Lung (tissue), 12 donors: ENCODE data around the gene CACNA1I. TPM values are rescaled to one million over a fixed set of nuclear protein-coding genes. Genes with fewer than 3 reads are reported as not detected.

ENCODE experiments used
- ATAC-seq: fragments of 200-7000 bp; cut with Tn5 transposase; one replicate; pipeline ENCODE4 v1.9.1; 2020; ENCODE audit warnings: moderate number of reproducible peaks; ENCODE audit not compliant: insufficient read depth, low FRiP score
- DNase-seq, 3 donors: peaks; one replicate each; pipeline ENCODE4 v3.0.0-alpha.2; 2013 to 2017
- H3K27ac ChIP-seq, 2 donors: one replicate each; pipeline ENCODE4 v1.5.1; 2013; ENCODE audit warnings: mild to moderate bottlenecking in 2 of 2, moderate library complexity in 2 of 2, control low read depth in 1 of 2, inconsistent platforms in 1 of 2, low read depth in 1 of 2, low read length in 1 of 2
- H3K27me3 ChIP-seq, 3 donors: one replicate each; pipeline ENCODE4 v1.5.1; 2013; ENCODE audit warnings: low read length in 2 of 3; ENCODE audit not compliant: control insufficient read depth in 3 of 3, insufficient read depth in 3 of 3
- H3K36me3 ChIP-seq, 4 donors: one replicate each; pipeline ENCODE4 v1.5.1; 2013; ENCODE audit warnings: low read length in 4 of 4, mild to moderate bottlenecking in 1 of 4, moderate library complexity in 1 of 4; ENCODE audit not compliant: control insufficient read depth in 4 of 4, insufficient read depth in 4 of 4
- H3K4me1 ChIP-seq, 5 donors: one replicate each; pipeline ENCODE4 v1.5.1; 2013; ENCODE audit warnings: low read length in 5 of 5, mild to moderate bottlenecking in 2 of 5, moderate library complexity in 1 of 5; ENCODE audit not compliant: control insufficient read depth in 5 of 5, insufficient read depth in 5 of 5
- H3K4me3 ChIP-seq: one replicate; pipeline ENCODE4 v1.5.1; 2013; ENCODE audit warnings: mild to moderate bottlenecking, control low read depth, moderate library complexity
- H3K9ac ChIP-seq, 2 donors: one replicate each; pipeline ENCODE4 v1.5.1; 2013; ENCODE audit warnings: low read length in 2 of 2, control low read depth in 1 of 2; ENCODE audit not compliant: insufficient read depth in 1 of 2
- H3K9me3 ChIP-seq, 4 donors: one replicate each; pipeline ENCODE4 v1.5.1; 2013; ENCODE audit warnings: low read length in 3 of 4, mild to moderate bottlenecking in 1 of 4, moderate library complexity in 1 of 4; ENCODE audit not compliant: control insufficient read depth in 4 of 4, insufficient read depth in 3 of 4
- CTCF ChIP-seq: IDR thresholded peaks from 2 replicates; pipeline ENCODE4 v1.5.1; 2012; ENCODE audit warnings: mild to moderate bottlenecking; ENCODE audit errors: control extremely low read depth, extremely low read depth
- WGBS, 2 donors: extraction: QIAGEN DNeasy Blood & Tissue Kit; methylation state at CpG; one replicate each; pipeline ENCODE4 v1.1.7; 2013; 5-methylcytosine and 5-hydroxymethylcytosine counted together
- polyA plus RNA-seq, 2 donors: library from polyadenylated mRNA; stranded (reverse); fragments of 200-250 nt; gene quantifications; one replicate each; pipeline ENCODE4 v1.2.1, GENCODE V29; 2013
- total RNA-seq, 2 donors: library from RNA; depleted of rRNA in 1 of 2; stranded (reverse); fragments of >200 nt in 1 of 2; gene quantifications; one replicate each; pipeline ENCODE4 v1.2.1, GENCODE V29; 2014 to 2021
- donor health status: control.
- donor health status: control.
- donor health status: Bipolar disorder and iron deficiency.
- donor health status: healthy.
- donor health status: DM: yes; HTN: yes; CAD: no.

The CACNA1I gene
- total and polyA plus RNA-seq, 4 donors: 0.07 to 0.22 (median 0.16) TPM

GRCh38 chr22:39594411-39594810 lies 23.9 kb downstream of the CACNA1I start:
- Histone ChIP-seq H3K4me1 (peaks cover 0 to 4% (median 0%) of the 10 kb centered on the region in 5 donors), H3K4me3 (no peak overlapping the region), H3K27me3 (peaks cover 3 to 20% (median 7%) of the 10 kb centered on the region in 3 donors), H3K9me3 (no peaks in the 10 kb centered on the region), H3K9ac (no peak overlapping the region), H3K36me3 (no peaks in the 10 kb centered on the region), H3K27ac (no peak overlapping the region)
- no peak for TF ChIP-seq CTCF
- WGBS, 2 donors: 44 to 48% methylated on average over 7 of the region's 7 CpGs
- no peak for ATAC-seq
- no peak for DNase-seq

- H3K36me3 ChIP-seq: no peaks in the 10 kb centered on the region
- H3K27ac ChIP-seq: no peak overlapping the region
- no peak for TF ChIP-seq CTCF
- DNase-seq (no peak), ATAC-seq (no peak)
- 75 to 80% methylated on average over 12 of the region's 12 CpGs for WGBS, 2 donors
- H3K27me3 ChIP-seq: peaks cover 3 to 20% (median 7%) of the 10 kb centered on the region in 3 donors
- no peaks in the 10 kb centered on the region for H3K9me3 ChIP-seq
- H3K4me1 ChIP-seq: peaks cover 0 to 4% (median 0%) of the 10 kb centered on the region in 5 donors
- H3K4me3 ChIP-seq: no peak overlapping the region
- H3K9ac ChIP-seq: no peak overlapping the region
Observed at GRCh38 chr22:39595622-39596172, 25.1 kb downstream of the CACNA1I start.

GRCh38 chr22:39596601-39597000 lies 26.0 kb downstream of the CACNA1I start:
- no peak for TF ChIP-seq CTCF
- H3K4me1 ChIP-seq: peaks cover 0 to 4% (median 0%) of the 10 kb centered on the region in 5 donors
- H3K4me3 ChIP-seq: no peak overlapping the region
- H3K36me3 ChIP-seq: no peaks in the 10 kb centered on the region
- DNase-seq: no peak
- H3K27ac ChIP-seq: no peak overlapping the region
- no peak for ATAC-seq
- no peak overlapping the region for H3K9ac ChIP-seq
- no peaks in the 10 kb centered on the region for H3K9me3 ChIP-seq
- WGBS, 2 donors: 49 to 58% methylated on average over 6 of the region's 6 CpGs
- peaks cover 3 to 23% (median 7%) of the 10 kb centered on the region in 3 donors for H3K27me3 ChIP-seq
